ENCODE measurements around the gene PLCH1.

- TF ChIP-seq CTCF (IDR thresholded peaks at IDR 0.05) (no peak), POLR2A (IDR thresholded peaks at IDR 0.05) (no peak)
Observed at GRCh38 chr3:155766206-155766605, 21.3 kb upstream of the PLCH1 start.

Measured in right lobe of liver (tissue), 4 donors.